H1 (cell line): Measurements from ENCODE around the gene APOA1. TPM values are rescaled to one million over a fixed set of nuclear protein-coding genes. Genes with fewer than 3 reads are reported as not detected.

Experiments
- BACH1 ChIP-seq: IDR thresholded peaks from 2 replicates; pipeline ENCODE4 v1.6.1; 2012; ENCODE audit warnings: low read length, improper control_type of control experiment
- SP4 ChIP-seq: IDR thresholded peaks from 2 replicates; pipeline ENCODE4 v1.6.1; 2012; ENCODE audit warnings: low read length, inconsistent platforms
- polyA plus RNA-seq, 7 experiments: library from polyadenylated mRNA; depleted of rRNA in 3 of 7; stranded (reverse) in 5 of 7; unstranded in 2 of 7; fragments of >200 nt in 5 of 7; fragments of 200-250 nt in 2 of 7; gene quantifications; 1 replicate in 5 of 7; 2 replicates in 1 of 7; 4 replicates in 1 of 7; pipeline versions ENCODE4 v1.2.1 to v1.2.3, GENCODE V29; 2011 to 2013; ENCODE audit warnings: missing spikeins in 2 of 7, mixed read lengths in 2 of 7
- total RNA-seq: library from RNA; stranded (reverse); fragmentation: NEBNext Ultra II Directional; extraction: Animal tissue kit (Norgen Biotek cat#: 25700); gene quantifications from 2 replicates; pipeline ENCODE4 v1.2.1, GENCODE V29; 2021

Gene APOA1
- total and polyA plus RNA-seq, 2 of the 8 experiments (the other 6 are each of a cell fraction or from before 2014, with no cell fraction given) = 0.80 TPM; not detected in 1

GRCh38 chr11:116827461-116827860 is 10.0 kb downstream of the APOA1 start (continued):
- TF ChIP-seq SP4 = no peak
- no peak for TF ChIP-seq BACH1
